Putamen (tissue), 1 donor: Measurements from ENCODE around the gene RGPD8.
A peak's percentile ranks its signal among the peaks of the same experiment; 100 is the strongest.
"Not testable (repeated sequence)": the region's sequence is repeated elsewhere in the genome, so short reads cannot be mapped to it uniquely, and the experiment has no call there.

Experiments used
- DNase-seq: peaks from one replicate; pipeline ENCODE4 v3.0.0-alpha.2; 2016; ENCODE audit warnings: low spot score

Gene RGPD8

GRCh38 chr2:112433480-112433879 is at the start of gene RGPD8:
Gene RGPD8, minus strand, starts transcription at chr2:112433645. Its CDS starts 192 bp downstream, at chr2:112433453.
- DNase-seq: peak; percentile 83

GRCh38 chr2:112483042-112483473 is 49.6 kb upstream of the RGPD8 start:
- no peak for DNase-seq

- DNase-seq: no peak
Observed at GRCh38 chr2:112482309-112483041, 49.0 kb upstream of the RGPD8 start.

DNA sequence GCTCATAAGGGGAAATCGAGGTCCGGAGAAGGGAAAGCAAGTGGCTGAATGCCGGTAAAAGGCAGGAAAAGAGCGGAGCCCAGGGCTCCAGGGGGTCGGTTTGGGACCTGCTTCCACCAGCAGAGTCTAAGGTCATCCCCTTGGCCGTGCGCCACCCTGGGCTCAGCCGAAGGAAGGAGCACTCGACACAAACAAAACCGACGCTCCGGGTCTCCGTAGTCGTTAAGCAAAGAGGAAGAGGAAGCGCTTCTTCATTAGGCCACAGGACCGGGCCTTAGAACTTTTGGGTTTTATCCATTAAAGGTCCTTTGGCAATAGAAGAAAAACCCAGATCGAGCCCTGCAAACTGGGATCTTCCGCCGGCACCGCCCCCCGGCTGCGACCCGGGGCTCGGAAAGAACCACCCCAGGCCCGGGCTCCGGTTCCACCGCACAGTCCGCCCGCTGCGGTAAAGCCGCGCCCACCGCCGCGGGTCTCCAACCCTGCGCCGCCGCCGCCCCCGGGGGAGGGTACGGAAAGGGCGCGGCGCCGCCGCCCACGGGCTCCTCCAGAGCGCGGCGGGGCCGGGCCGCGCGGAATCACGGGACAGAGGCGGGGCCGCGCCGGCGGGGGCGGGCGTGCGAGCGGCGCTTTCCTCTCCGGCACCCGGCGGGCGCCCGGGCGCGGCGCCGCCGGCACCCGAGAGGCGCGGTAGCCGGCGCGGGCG is 48.2 kb upstream of the RGPD8 start, which contains the start of gene TTL:
TTL (plus strand) TSS at position 629 of the 706 bp plus-strand sequence. CDS start 189 bp downstream, outside the sequence.
- peak; percentile 85 for DNase-seq

DNA sequence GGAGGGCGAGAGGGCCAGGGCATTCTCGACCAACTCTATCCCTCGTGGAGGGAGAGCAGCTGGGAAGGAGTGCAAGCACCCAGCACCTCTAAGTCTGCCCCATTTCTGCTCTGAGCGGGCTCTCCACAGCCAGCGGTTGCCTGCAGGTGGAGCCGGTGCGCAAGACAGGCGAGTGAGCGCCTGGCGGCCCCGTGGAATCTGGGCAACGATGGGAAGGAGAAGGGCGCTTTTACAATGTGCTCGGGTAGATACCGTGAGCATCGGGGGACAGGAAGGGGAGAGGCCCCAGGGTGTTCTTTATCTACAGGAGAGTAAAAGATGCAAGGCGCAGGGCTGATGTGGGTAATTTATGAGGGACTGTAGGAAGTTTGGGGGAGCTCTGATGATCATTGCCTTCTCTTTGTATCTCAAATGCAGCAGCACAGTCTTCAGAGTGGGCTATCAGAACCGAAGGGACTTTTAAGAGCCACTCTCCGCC is 47.6 kb upstream of the RGPD8 start:
- peak; percentile 87 for DNase-seq

- no peak for DNase-seq
Observed at GRCh38 chr2:112480530-112481049, 47.1 kb upstream of the RGPD8 start.

- no peak for DNase-seq
Observed at GRCh38 chr2:112476434-112476833, 43.0 kb upstream of the RGPD8 start.

DNA sequence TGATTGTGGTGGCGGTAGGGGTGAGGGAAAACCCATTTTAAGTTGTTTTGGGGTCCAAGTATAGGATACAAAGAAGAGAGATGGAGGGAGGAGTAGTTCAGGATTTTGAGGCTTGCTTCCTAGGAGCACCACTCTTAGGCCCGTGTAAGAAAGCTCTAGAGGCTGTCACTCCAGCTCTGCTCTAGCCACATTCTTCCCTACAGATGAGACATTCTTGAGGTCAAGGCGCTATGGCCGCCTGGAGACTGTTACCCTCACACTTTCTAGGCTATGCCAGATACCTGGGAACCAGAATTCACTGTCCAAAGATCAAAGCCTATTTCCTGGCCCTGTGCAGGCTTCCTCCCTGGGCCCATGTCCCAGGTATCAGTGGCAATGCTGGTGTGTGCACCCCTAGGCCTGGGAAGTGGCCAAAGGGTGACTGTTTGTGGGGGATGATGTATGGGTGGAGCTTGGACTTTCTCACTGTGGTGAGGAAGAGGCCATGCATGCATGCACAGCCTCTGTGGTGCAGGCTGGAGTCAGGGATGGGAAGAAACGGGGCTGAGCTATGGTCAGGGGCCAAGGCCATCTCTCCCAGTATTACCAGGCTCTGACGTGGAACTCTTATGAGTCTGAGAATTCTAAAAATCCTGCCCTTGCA is 41.5 kb upstream of the RGPD8 start:
- DNase-seq: no peak

GRCh38 chr2:112472547-112473263 is 39.3 kb upstream of the RGPD8 start:
- no peak for DNase-seq

GRCh38 chr2:112465382-112465781 is 31.9 kb upstream of the RGPD8 start:
- no peak for DNase-seq

GRCh38 chr2:112463256-112463655 is 29.8 kb upstream of the RGPD8 start:
- DNase-seq: no peak

DNA sequence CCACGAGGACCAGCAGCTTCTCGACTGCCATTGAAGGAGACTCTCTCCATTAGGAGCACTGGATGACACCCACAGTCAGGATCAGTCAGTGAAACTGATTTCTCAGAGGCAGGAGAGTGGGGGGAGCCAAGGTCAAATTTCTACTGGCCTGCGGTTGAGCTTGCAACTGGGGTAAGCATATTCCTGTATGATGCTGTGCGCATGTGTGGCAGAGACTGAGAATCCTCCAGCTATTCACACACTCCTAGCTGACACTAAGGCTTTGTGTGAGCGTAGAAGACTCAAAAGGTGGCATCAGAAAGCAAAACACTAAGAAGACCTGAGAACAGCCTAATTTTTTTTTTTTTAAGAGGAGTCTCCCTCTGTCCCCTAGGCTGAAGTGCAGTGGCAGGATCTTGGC is 28.7 kb upstream of the RGPD8 start:
- no peak for DNase-seq

DNA sequence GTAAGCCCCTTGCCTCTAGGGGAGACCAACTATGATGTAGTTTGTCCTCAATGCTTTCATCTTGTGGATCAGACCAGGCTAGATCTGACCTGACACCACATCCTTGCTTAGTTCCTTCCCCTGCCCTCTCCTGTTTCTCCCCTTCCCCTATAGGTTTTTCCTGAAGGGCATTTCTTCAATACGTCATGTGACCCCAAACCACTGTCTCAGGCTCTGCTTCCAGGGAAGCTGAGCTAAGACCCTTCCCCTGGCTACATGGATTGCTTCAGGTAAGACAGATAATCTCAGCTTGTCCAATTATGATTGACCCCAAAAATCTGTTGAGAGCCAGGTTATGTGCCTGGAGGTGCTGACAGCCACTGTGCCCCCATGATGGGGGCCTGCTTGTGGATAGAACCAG is 25.9 kb upstream of the RGPD8 start:
- DNase-seq: no peak

DNA sequence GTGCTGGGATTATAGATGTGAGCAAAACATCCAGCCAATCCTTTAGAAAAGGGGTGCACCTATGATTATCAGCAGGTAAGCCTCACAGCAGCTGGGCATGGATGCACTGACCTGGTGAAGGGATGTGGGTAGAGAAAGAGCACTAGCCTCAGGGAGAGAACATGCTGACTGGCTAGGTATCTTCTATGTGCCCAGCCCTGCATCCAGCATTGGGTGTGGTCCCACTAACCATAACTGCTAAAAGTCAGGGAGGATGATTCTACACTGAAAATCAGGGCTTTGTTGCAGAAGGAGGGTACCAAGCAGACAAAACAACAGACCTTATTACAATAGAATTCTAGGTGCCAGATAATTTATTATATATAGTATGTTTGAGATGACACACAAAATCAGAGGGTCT is 21.1 kb upstream of the RGPD8 start:
- no peak for DNase-seq

DNA sequence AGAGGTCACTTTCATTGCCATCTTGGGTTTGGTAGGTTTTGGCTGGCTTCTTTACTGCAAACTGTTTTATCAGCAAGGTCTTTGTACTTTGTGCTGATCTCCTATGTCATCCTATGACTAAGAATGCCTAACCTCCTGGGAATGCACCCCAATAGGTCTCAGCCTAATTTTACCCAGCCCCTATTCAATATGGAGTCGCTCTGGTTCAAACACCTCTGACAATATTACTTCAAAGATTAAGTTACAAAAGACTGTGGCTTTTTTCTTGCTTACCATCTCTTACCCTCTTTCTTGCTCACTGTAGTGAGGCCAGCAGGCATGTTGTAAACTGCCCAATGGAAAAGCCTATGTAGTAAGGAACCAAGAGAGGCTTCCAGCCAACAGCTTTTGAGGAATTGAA is 17.9 kb upstream of the RGPD8 start:
- no peak for DNase-seq

GRCh38 chr2:112449854-112450253 is 16.4 kb upstream of the RGPD8 start:
- no peak for DNase-seq

- not testable (repeated sequence) for DNase-seq
Observed at GRCh38 chr2:112444256-112444655, 10.8 kb upstream of the RGPD8 start.

DNA sequence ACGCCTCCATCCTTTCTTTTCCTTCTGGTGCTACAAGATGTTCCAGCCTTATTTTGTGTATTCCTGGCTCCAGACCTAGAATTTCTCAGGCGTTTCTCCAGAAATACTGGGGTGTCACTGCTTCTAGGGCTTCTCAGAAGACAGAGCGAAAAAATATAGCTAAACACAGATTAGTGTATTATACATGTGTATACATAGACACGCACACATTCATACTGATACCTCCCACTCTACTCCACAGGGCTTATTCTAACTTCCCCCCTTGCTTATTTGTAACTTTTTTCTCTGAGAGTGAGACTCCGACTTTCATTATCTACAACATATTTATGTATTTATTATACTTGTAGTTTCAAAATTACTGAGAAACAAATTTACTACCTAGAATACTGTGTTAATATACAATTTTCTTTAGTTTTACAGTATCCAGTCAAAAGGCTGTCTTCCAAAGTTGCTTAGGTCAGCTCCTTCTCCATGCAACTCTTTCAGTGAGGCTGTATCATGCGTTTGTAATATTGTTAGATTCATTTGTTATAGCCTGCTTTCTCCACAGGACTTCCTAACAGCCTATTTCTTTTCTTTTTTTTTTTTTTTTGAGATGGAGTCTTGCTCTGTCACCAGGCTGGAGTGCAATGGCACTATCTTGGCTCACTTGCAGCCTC is 5.3 kb upstream of the RGPD8 start:
- DNase-seq: not testable (repeated sequence)

DNA sequence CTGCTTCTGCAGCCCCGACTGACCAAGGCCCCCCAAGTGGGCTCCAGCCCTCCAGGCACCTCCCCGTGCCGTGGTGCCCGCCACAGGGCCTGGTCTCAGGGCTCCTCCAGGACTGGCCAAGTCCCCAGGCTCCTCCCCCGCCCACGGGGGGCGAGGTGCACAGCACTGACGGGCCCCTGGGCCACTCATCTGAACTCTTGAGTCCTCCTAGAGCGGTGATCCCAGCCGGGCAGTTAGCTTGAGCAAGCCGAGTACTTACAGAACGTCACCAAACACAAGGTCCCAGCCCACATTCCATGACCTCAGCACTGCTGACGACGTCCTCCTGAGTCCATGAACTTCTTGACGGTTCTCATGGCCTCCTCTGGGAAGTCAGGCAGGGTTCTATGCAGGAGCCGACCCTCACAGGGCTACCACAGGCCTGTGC is 4.0 kb upstream of the RGPD8 start:
- DNase-seq: not testable (repeated sequence)

DNA sequence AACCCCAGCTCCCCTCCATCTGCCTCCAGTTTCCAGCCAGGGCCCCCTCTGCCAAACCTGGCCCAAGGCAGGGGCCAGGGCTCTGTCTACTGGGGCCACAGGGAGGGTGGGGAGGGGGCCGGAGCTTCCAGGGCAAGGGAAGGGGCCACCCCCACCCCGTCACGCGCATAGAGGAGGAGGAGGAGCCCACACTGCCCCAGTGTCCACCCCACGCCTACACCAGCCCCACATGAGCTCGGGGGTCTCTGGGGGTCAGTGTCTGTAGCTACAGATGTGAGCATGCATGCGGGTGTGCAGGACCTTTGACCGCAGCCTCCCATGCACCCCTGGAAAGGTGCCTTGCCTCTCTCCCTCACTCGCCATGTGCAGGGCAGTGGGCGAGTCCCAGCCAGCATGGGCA is 3.5 kb upstream of the RGPD8 start:
- not testable (repeated sequence) for DNase-seq
